NCI-H187 (cell line): ENCODE data around the gene SLC35F3.
"Not testable (repeated sequence)": the region's sequence is repeated elsewhere in the genome, so short reads cannot be mapped to it uniquely, and the experiment has no call there.

Experiments used
- DNase-seq, 2 experiments: peaks; one replicate each; lab custom pipeline; 2025; lab: John Stamatoyannopoulos, UW

Gene SLC35F3

GRCh38 chr1:234197839-234198238 lies 293.4 kb downstream of the SLC35F3 start:
- DNase-seq, result no peak

GRCh38 chr1:234199476-234200127 lies 295.1 kb downstream of the SLC35F3 start:
- DNase-seq, result no peak

- no peak for DNase-seq
Observed at GRCh38 chr1:234200566-234200965, 296.1 kb downstream of the SLC35F3 start.

- DNase-seq, result no peak
Observed at GRCh38 chr1:234201600-234201999, 297.1 kb downstream of the SLC35F3 start.

GRCh38 chr1:234205966-234206365 lies 301.5 kb downstream of the SLC35F3 start:
- DNase-seq, result no peak

- no peak for DNase-seq
Observed at GRCh38 chr1:234206651-234207284, 302.3 kb downstream of the SLC35F3 start.

- DNase-seq, result no peak
Observed at GRCh38 chr1:234208351-234208750, 303.9 kb downstream of the SLC35F3 start.

GRCh38 chr1:234208791-234209190 lies 304.3 kb downstream of the SLC35F3 start:
- DNase-seq, result no peak

- not testable (repeated sequence) for DNase-seq
Observed at GRCh38 chr1:234210429-234210828, 306.0 kb downstream of the SLC35F3 start.

- not testable (repeated sequence) for DNase-seq
Observed at GRCh38 chr1:234211855-234212254, 307.4 kb downstream of the SLC35F3 start.

GRCh38 chr1:234212764-234213657 lies 308.5 kb downstream of the SLC35F3 start:
- no peak for DNase-seq

- DNase-seq, result no peak
Observed at GRCh38 chr1:234213658-234214128, 309.2 kb downstream of the SLC35F3 start.

GRCh38 chr1:234214129-234214910 lies 309.8 kb downstream of the SLC35F3 start:
- no peak for DNase-seq

GRCh38 chr1:234214911-234215892 lies 310.7 kb downstream of the SLC35F3 start:
- DNase-seq, result no peak

- no peak for DNase-seq
Observed at GRCh38 chr1:234216116-234216703, 311.7 kb downstream of the SLC35F3 start.

- no peak for DNase-seq
Observed at GRCh38 chr1:234217316-234217840, 312.9 kb downstream of the SLC35F3 start.

- DNase-seq, result no peak
Observed at GRCh38 chr1:234218078-234218477, 313.6 kb downstream of the SLC35F3 start.

GRCh38 chr1:234219711-234220110 lies 315.2 kb downstream of the SLC35F3 start:
- DNase-seq, result no peak

GRCh38 chr1:234221601-234222000 lies 317.1 kb downstream of the SLC35F3 start:
- no peak for DNase-seq
